GM12878 (cell line): Measurements from ENCODE around the gene DNAAF2. TPM values are rescaled to one million over a fixed set of nuclear protein-coding genes. Genes with fewer than 3 reads are reported as not detected.

Experiments used
- ATF7 ChIP-seq: fragments of 450-650 bp; IDR thresholded peaks from 2 replicates; pipeline ENCODE4 v1.6.1; 2016; ENCODE audit warnings: low read depth, mild to moderate bottlenecking
- BCL11A ChIP-seq: IDR thresholded peaks from 2 replicates; pipeline ENCODE4 v1.6.1; 2011; ENCODE audit warnings: low read depth, low read length
- BRCA1 ChIP-seq: IDR thresholded peaks from 2 replicates; pipeline ENCODE4 v1.6.1; 2011; ENCODE audit warnings: low read depth, low read length, improper control_type of control experiment
- EGR1 ChIP-seq, 2 experiments: IDR thresholded peaks; 1 replicate in 1 of 2; 2 replicates in 1 of 2; pipeline ENCODE4 v1.6.1; 2011 to 2012; ENCODE audit warnings: low read depth in 2 of 2, low read length in 2 of 2, borderline replicate concordance in 1 of 2, mild to moderate bottlenecking in 1 of 2, moderate library complexity in 1 of 2
- FOXM1 ChIP-seq: IDR thresholded peaks from 2 replicates; pipeline ENCODE4 v1.6.1; 2012; ENCODE audit warnings: low read depth, mild to moderate bottlenecking, inconsistent platforms, low read length, moderate library complexity
- HDAC6 ChIP-seq: fragments of 200-600 bp; sonication (generic); IDR thresholded peaks from one replicate; pipeline ENCODE4 v1.8.0; 2017; ENCODE audit warnings: antibody characterized with exemption; ENCODE audit not compliant: unreplicated experiment
- KLF5 ChIP-seq: fragments of 450-650 bp; IDR thresholded peaks from 2 replicates; pipeline ENCODE4 v1.6.1; 2014; ENCODE audit warnings: mild to moderate bottlenecking; ENCODE audit not compliant: partially characterized antibody
- MEF2B ChIP-seq: fragments of 450-650 bp; IDR thresholded peaks from 2 replicates; pipeline ENCODE4 v1.6.1; 2018; ENCODE audit warnings: mild to moderate bottlenecking, moderate library complexity; ENCODE audit not compliant: partially characterized antibody, poor library complexity, severe bottlenecking
- MYB ChIP-seq: fragments of 150-350 bp; IDR thresholded peaks from 2 replicates; pipeline ENCODE4 v1.6.1; 2014; ENCODE audit warnings: mild to moderate bottlenecking, low read depth, low read length, borderline replicate concordance
- MYC ChIP-seq: IDR thresholded peaks from 2 replicates; pipeline ENCODE4 v1.6.1; 2011; ENCODE audit warnings: mild to moderate bottlenecking, low read length, moderate library complexity, inconsistent platforms; ENCODE audit not compliant: insufficient read depth, insufficient replicate concordance, insufficient read length, severe bottlenecking
- NR2C2 ChIP-seq: IDR thresholded peaks from 2 replicates; pipeline ENCODE4 v1.6.1; 2011; ENCODE audit warnings: borderline replicate concordance, low read depth; ENCODE audit not compliant: control insufficient read depth, insufficient read length
- NR2F1 ChIP-seq: fragments of 450-650 bp; conservative IDR thresholded peaks from 2 replicates; pipeline ENCODE4 v1.6.1; 2017; ENCODE audit warnings: mild to moderate bottlenecking
- PML ChIP-seq: IDR thresholded peaks from 2 replicates; pipeline ENCODE4 v1.6.1; 2012; ENCODE audit warnings: low read length, inconsistent platforms
- SKIL ChIP-seq: fragments of 450-650 bp; IDR thresholded peaks from 2 replicates; pipeline ENCODE4 v1.6.1; 2017; ENCODE audit warnings: mild to moderate bottlenecking, low read depth, inconsistent platforms; ENCODE audit not compliant: poor library complexity, severe bottlenecking
- TARDBP ChIP-seq: IDR thresholded peaks from 2 replicates; pipeline ENCODE4 v1.6.1; 2016; ENCODE audit warnings: borderline replicate concordance
- TCF12 ChIP-seq: IDR thresholded peaks from 2 replicates; pipeline ENCODE4 v1.6.1; 2011; ENCODE audit warnings: low read depth, mild to moderate bottlenecking, low read length
- TCF7 ChIP-seq: IDR thresholded peaks from 2 replicates; pipeline ENCODE4 v1.6.1; 2014; ENCODE audit warnings: antibody characterized with exemption, borderline replicate concordance
- ZNF687 ChIP-seq: fragments of 450-650 bp; IDR thresholded peaks from 2 replicates; pipeline ENCODE4 v1.6.1; 2017; ENCODE audit warnings: mild to moderate bottlenecking, moderate library complexity
- polyA plus RNA-seq, 11 experiments: library from polyadenylated mRNA; depleted of rRNA in 4 of 11; unstranded in 6 of 11; stranded (reverse) in 5 of 11; fragments of >200 nt; fragmentation: Nextera tagmentation in 4 of 11; fragmentation: Illumina TruSeq in 1 of 11; extraction: Ambion mirVana in 4 of 11; extraction: Trizol in 1 of 11; gene quantifications; 1 replicate in 1 of 11; 2 replicates in 10 of 11; pipeline versions ENCODE4 v1.2.1 to v1.2.3, GENCODE V29; 2011 to 2016; ENCODE audit warnings: inconsistent platforms in 2 of 11, missing spikeins in 2 of 11, low read depth in 1 of 11
- total RNA-seq, 4 experiments: library from RNA; depleted of rRNA in 3 of 4; stranded (reverse); fragments of >200 nt in 3 of 4; fragmentation: Illumina TruSeq in 1 of 4; extraction: Trizol in 1 of 4; gene quantifications; 2 replicates each; pipeline versions ENCODE4 v1.2.1 to v1.2.3, GENCODE V29; 2013 to 2021
- TF ChIP-seq, protein P1 (sequence below): fragments of 450-650 bp; IDR thresholded peaks from 2 replicates; pipeline ENCODE4 v1.6.1; 2017; ENCODE audit warnings: mild to moderate bottlenecking
- TF ChIP-seq, protein P2 (sequence below): IDR thresholded peaks from 2 replicates; pipeline ENCODE4 v1.6.1; 2012; ENCODE audit warnings: low read depth, low read length, improper control_type of control experiment

Gene DNAAF2
- total and polyA plus RNA-seq, 10 of the 15 experiments (the other 5 are each of a cell fraction or from before 2014, with no cell fraction given): 5.7 to 24.7 (median 10.8) TPM

GRCh38 chr14:49634547-49635334 is at the start of gene DNAAF2 (continued):
- TF ChIP-seq, protein P1, sequence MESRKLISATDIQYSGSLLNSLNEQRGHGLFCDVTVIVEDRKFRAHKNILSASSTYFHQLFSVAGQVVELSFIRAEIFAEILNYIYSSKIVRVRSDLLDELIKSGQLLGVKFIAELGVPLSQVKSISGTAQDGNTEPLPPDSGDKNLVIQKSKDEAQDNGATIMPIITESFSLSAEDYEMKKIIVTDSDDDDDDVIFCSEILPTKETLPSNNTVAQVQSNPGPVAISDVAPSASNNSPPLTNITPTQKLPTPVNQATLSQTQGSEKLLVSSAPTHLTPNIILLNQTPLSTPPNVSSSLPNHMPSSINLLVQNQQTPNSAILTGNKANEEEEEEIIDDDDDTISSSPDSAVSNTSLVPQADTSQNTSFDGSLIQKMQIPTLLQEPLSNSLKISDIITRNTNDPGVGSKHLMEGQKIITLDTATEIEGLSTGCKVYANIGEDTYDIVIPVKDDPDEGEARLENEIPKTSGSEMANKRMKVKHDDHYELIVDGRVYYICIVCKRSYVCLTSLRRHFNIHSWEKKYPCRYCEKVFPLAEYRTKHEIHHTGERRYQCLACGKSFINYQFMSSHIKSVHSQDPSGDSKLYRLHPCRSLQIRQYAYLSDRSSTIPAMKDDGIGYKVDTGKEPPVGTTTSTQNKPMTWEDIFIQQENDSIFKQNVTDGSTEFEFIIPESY: no peak
- TF ChIP-seq NR2F1: peak; percentile 10; the same call in 1 of the 2 replicates
- no peak for TF ChIP-seq BCL11A
- no peak for TF ChIP-seq ATF7
- no peak for TF ChIP-seq TCF12
- no peak for TF ChIP-seq FOXM1
- no peak for TF ChIP-seq TCF7
- TF ChIP-seq, protein P2, sequence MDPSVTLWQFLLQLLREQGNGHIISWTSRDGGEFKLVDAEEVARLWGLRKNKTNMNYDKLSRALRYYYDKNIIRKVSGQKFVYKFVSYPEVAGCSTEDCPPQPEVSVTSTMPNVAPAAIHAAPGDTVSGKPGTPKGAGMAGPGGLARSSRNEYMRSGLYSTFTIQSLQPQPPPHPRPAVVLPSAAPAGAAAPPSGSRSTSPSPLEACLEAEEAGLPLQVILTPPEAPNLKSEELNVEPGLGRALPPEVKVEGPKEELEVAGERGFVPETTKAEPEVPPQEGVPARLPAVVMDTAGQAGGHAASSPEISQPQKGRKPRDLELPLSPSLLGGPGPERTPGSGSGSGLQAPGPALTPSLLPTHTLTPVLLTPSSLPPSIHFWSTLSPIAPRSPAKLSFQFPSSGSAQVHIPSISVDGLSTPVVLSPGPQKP: no peak
- TF ChIP-seq KLF5: no peak
- no peak for TF ChIP-seq TARDBP
- no peak for TF ChIP-seq MYB
- no peak for TF ChIP-seq EGR1 (IDR thresholded peaks at IDR 0.05; ENCODE audit: borderline replicate concordance in 1 of 2, low read depth in 2 of 2, low read length in 2 of 2)
- peak; percentile 21 for TF ChIP-seq MYC
- peak; percentile 47; the same call in 1 of the 2 replicates for TF ChIP-seq ZNF687
- TF ChIP-seq HDAC6: no peak
- no peak for TF ChIP-seq SKIL
- no peak for TF ChIP-seq MEF2B
- TF ChIP-seq PML: no peak
- TF ChIP-seq NR2C2: no peak
- no peak for TF ChIP-seq BRCA1
